GM12878 (cell line): ENCODE measurements around the gene INO80B. TPM values are rescaled to one million over a fixed set of nuclear protein-coding genes. Genes with fewer than 3 reads are reported as not detected.
"Not testable (repeated sequence)": the region's sequence is repeated elsewhere in the genome, so short reads cannot be mapped to it uniquely, and the experiment has no call there.

Experiments used
- ATAC-seq: fragments of 200-7000 bp; cut with Tn5 transposase; 3 replicates; pipeline ENCODE4 v1.9.1; 2020; ENCODE audit warnings: mild to moderate bottlenecking, moderate library complexity
- BruUV-seq: library from RNA; stranded (reverse); fragments of 400-500 nt; replicated peaks from 2 replicates; lab custom pipeline; 2021; lab: Mats Ljungman, UMichigan
- CTCF ChIA-PET: fragments of 300-600 bp; sonication (Branson Sonifier 250); formaldehyde crosslinking; extraction: SDS; loops from one replicate; lab custom pipeline; 2021; ENCODE audit warnings: inconsistent platforms; lab: Yijun Ruan, JAX
- POLR2A ChIA-PET: fragments of 350-600 bp; formaldehyde crosslinking; extraction: SDS; loops from one replicate; lab custom pipeline; 2021; ENCODE audit warnings: inconsistent platforms; lab: Charles Lee
- RAD21 ChIA-PET: fragments of 300-600 bp; sonication (Branson Sonifier 250); formaldehyde crosslinking; loops from one replicate; lab custom pipeline; 2023; ENCODE audit warnings: antibody characterized with exemption; ENCODE audit not compliant: unreplicated experiment; lab: Charles Lee
- SMC1A ChIA-PET: fragments of 300-600 bp; sonication (Branson Sonifier 250); formaldehyde crosslinking; loops from one replicate; lab custom pipeline; 2023; ENCODE audit not compliant: unreplicated experiment, uncharacterized antibody; lab: Charles Lee
- DNase-seq: peaks from one replicate; pipeline ENCODE4 v3.0.0-alpha.2; 2011; ENCODE audit warnings: low read depth, low spot score
- FAIRE-seq: peaks from 3 replicates; lab custom pipeline; 2011; peaks lifted over from hg19 to GRCh38; lab: Jason Lieb, UNC
- H2AFZ ChIP-seq: 2 replicates; pipeline ENCODE4 v1.6.0; 2011; ENCODE audit warnings: low read depth, low read length, control low read depth; ENCODE audit not compliant: control insufficient read depth
- H3K27ac ChIP-seq: 2 replicates; pipeline ENCODE4 v1.5.1; 2011; ENCODE audit warnings: control low read depth; ENCODE audit not compliant: control insufficient read depth, insufficient read depth
- H3K27me3 ChIP-seq, 2 experiments: replicated peaks in 1 of 2; 2 replicates each; pipeline versions ENCODE4 v1.6.0 to v1.6.1; 2011; ENCODE audit warnings: low read length in 1 of 2; ENCODE audit not compliant: control insufficient read depth in 2 of 2, insufficient read depth in 2 of 2
- H3K36me3 ChIP-seq, 2 experiments: 2 replicates each; pipeline ENCODE4 v1.5.1; 2011; ENCODE audit warnings: low read length in 1 of 2; ENCODE audit not compliant: control insufficient read depth in 2 of 2, insufficient read depth in 2 of 2
- H3K4me1 ChIP-seq: 2 replicates; pipeline ENCODE4 v1.6.1; 2011; ENCODE audit warnings: mild to moderate bottlenecking, low read length, moderate library complexity, mixed read lengths; ENCODE audit not compliant: control insufficient read depth, insufficient read depth
- H3K4me2 ChIP-seq: 2 replicates; pipeline ENCODE4 v1.6.0; 2011; ENCODE audit warnings: control low read depth; ENCODE audit not compliant: control insufficient read depth, insufficient read depth
- H3K4me3 ChIP-seq: fragments of 200-600 bp; sonication (generic); 2 replicates; pipeline ENCODE4 v1.5.1; 2016
- H3K79me2 ChIP-seq: 2 replicates; pipeline ENCODE4 v1.6.0; 2011; ENCODE audit warnings: low read length; ENCODE audit not compliant: control insufficient read depth, insufficient read depth
- H3K9ac ChIP-seq: 2 replicates; pipeline ENCODE4 v1.8.0; 2011; ENCODE audit warnings: low read length, control low read depth, mixed read lengths; ENCODE audit not compliant: control insufficient read depth, insufficient read depth
- H3K9me3 ChIP-seq: replicated peaks from 3 replicates; pipeline ENCODE4 v1.5.1; 2011; ENCODE audit warnings: mild to moderate bottlenecking, low read length; ENCODE audit not compliant: control insufficient read depth, insufficient read depth
- H4K20me1 ChIP-seq: 2 replicates; pipeline ENCODE4 v1.6.0; 2011; ENCODE audit not compliant: control insufficient read depth, insufficient read depth
- POLR2AphosphoS2 ChIP-seq: IDR thresholded peaks from 2 replicates; pipeline ENCODE4 v1.6.1; 2011; ENCODE audit warnings: low read depth, mild to moderate bottlenecking, low read length, improper control_type of control experiment, moderate library complexity
- WGBS: methylation state at CpG from one replicate; pipeline ENCODE4 v1.1.6; 2016; ENCODE audit warnings: low lambda C conversion rate; ENCODE audit not compliant: insufficient replicate concordance, insufficient coverage; ENCODE audit errors: missing lambda C conversion rate; 5-methylcytosine and 5-hydroxymethylcytosine counted together
- in situ Hi-C: fragments of 300-500 bp; cut with MboI; formaldehyde crosslinking; loops from 9 replicates; pipeline ENCODE4 v1.14.3; 2018; ENCODE audit warnings: mixed read lengths
- intact Hi-C: fragments of 100-400 bp; cut with micrococcal nuclease; formaldehyde crosslinking; loops from one replicate; pipeline ENCODE4 v1.14.2; 2022; ENCODE audit not compliant: unreplicated experiment
- polyA plus RNA-seq, 11 experiments: library from polyadenylated mRNA; depleted of rRNA in 4 of 11; unstranded in 6 of 11; stranded (reverse) in 5 of 11; fragments of >200 nt; fragmentation: Nextera tagmentation in 4 of 11; fragmentation: Illumina TruSeq in 1 of 11; extraction: Ambion mirVana in 4 of 11; extraction: Trizol in 1 of 11; gene quantifications; 1 replicate in 1 of 11; 2 replicates in 10 of 11; pipeline versions ENCODE4 v1.2.1 to v1.2.3, GENCODE V29; 2011 to 2016; ENCODE audit warnings: inconsistent platforms in 2 of 11, missing spikeins in 2 of 11, low read depth in 1 of 11
- total RNA-seq, 4 experiments: library from RNA; depleted of rRNA in 3 of 4; stranded (reverse); fragments of >200 nt in 3 of 4; fragmentation: Illumina TruSeq in 1 of 4; extraction: Trizol in 1 of 4; gene quantifications; 2 replicates each; pipeline versions ENCODE4 v1.2.1 to v1.2.3, GENCODE V29; 2013 to 2021
- TF ChIP-seq, protein P1 (sequence below): IDR thresholded peaks from 2 replicates; pipeline ENCODE4 v1.6.1; 2012; ENCODE audit warnings: mild to moderate bottlenecking, low read depth, low read length

The INO80B gene
- total and polyA plus RNA-seq, 10 of the 15 experiments (the other 5 are each of a cell fraction or from before 2014, with no cell fraction given) = 1.3 to 26.7 (median 11.1) TPM

DNA sequence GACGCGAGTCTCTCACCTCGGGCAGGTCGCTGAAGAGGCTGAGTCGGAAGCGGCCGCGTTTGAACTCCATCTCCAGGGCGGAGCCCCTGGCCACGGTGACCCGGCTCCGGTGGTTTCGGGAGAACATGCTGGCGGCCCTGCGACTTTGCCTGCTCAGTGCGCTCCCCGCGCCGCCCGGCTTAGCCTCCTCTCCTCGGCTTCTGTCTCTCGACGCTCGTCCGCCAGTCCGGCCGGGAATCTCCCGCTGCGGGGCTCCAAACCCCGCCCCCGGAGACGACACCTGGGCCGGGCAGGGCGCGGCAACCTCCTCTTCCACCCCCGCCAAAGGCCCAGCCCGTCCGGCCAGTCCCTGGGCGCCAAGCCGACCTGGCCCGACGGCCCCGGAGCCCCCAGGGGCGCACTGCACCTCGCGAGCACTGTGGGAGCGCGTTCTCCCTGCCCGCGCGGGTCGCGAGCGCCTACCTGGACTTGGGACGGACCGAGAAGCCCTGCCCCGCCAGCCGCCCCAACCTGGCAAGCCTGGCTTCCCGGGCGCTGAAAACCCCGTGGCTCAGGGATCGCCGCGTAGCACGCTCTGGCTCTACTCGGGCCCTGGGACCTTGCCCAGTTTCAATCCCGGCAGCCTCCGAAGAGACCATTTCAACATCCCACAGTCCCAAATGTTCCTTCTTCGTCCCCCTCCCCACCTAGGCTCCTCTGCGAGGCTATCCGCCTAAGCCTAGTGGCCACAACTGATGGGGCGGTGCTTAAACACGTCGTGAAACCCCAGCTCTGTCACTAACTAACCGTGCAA is 13.0 kb upstream of the INO80B start, which contains the start of gene RTKN (continued):
- TF ChIP-seq, protein P1, sequence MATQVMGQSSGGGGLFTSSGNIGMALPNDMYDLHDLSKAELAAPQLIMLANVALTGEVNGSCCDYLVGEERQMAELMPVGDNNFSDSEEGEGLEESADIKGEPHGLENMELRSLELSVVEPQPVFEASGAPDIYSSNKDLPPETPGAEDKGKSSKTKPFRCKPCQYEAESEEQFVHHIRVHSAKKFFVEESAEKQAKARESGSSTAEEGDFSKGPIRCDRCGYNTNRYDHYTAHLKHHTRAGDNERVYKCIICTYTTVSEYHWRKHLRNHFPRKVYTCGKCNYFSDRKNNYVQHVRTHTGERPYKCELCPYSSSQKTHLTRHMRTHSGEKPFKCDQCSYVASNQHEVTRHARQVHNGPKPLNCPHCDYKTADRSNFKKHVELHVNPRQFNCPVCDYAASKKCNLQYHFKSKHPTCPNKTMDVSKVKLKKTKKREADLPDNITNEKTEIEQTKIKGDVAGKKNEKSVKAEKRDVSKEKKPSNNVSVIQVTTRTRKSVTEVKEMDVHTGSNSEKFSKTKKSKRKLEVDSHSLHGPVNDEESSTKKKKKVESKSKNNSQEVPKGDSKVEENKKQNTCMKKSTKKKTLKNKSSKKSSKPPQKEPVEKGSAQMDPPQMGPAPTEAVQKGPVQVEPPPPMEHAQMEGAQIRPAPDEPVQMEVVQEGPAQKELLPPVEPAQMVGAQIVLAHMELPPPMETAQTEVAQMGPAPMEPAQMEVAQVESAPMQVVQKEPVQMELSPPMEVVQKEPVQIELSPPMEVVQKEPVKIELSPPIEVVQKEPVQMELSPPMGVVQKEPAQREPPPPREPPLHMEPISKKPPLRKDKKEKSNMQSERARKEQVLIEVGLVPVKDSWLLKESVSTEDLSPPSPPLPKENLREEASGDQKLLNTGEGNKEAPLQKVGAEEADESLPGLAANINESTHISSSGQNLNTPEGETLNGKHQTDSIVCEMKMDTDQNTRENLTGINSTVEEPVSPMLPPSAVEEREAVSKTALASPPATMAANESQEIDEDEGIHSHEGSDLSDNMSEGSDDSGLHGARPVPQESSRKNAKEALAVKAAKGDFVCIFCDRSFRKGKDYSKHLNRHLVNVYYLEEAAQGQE = no peak
- TF ChIP-seq POLR2AphosphoS2 = no peak

DNA sequence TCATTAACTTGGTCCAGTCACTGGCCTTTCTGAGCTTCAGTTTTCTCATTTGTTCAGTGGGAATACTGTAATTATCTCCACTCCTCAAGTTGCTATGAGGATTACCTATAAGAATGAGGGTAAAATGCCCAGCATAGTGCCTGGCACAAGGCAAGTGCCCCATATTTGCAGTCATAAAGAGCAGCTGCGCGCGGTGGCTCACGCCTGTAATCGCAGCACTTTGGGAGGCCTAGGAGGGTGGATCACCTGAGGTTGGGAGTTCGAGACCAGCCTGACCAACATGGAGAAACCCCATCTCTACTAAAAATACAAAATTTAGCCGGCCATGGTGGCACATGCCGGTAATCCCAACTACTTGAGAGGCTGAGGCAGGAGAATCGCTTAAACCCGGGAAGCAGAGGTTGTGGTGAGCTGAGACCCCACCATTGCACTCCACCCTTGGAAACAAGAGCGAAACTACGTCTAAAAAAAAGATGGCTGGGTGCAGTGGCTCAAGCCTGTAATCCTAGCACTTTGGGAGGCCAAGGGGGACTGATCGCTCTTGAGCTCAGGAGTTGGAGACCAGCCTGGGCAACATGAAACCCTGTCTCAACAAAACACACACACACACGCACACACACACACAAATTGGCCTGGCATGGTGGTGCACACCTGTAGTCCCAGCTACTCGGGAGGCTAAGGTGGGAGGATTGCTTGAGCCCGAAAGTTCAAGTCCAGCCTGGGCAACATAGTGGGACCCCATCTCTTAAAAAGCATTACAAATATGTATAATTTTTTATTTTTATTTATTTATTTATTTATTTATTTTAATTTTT is 12.2 kb upstream of the INO80B start:
- RAD21 ChIA-PET, BruUV-seq, in situ Hi-C loops, H2AFZ ChIP-seq, H3K27ac ChIP-seq, H4K20me1 ChIP-seq, H3K36me3 ChIP-seq, H3K27me3 ChIP-seq, DNase-seq, ATAC-seq, H3K4me3 ChIP-seq, H3K9ac ChIP-seq, H3K79me2 ChIP-seq, FAIRE-seq, H3K9me3 ChIP-seq, intact Hi-C loops: not testable (repeated sequence)
- SMC1A ChIA-PET = interaction anchor here (0.9 to 2.0 kb wide), 2 partner anchors 12 to 15 kb away, joined by 4 to 7 read pairs; partner anchors contain the start of genes INO80B and WBP1
- Histone ChIP-seq H3K4me2 (peak overlapping the region; percentile 81; the same call in 1 of the 2 replicates), H3K4me1 (peaks cover 15% of the 10 kb centered on the region)
- 89% methylated on average over 16 of the region's 16 CpGs for WGBS
- POLR2A ChIA-PET = interaction anchor here (0.6 to 3.1 kb wide), 2 partner anchors 12 to 18 kb away, joined by 3 to 16 read pairs; partner anchors contain the start of gene INO80B
- CTCF ChIA-PET = interaction anchor here (0.7 to 1.7 kb wide), 3 partner anchors 12 to 115 kb away, joined by 3 to 6 read pairs (median 3); partner anchors contain the start of gene INO80B
